NCI-H446 treated with DMSO at 0.1 percent for 48 hours (cell line): ENCODE data around the gene BRINP1.
A peak's percentile ranks its signal among the peaks of the same experiment; 100 is the strongest.

Experiments used
- DNase-seq: peaks from one replicate; lab custom pipeline; 2025; lab: John Stamatoyannopoulos, UW

BRINP1 gene

DNA sequence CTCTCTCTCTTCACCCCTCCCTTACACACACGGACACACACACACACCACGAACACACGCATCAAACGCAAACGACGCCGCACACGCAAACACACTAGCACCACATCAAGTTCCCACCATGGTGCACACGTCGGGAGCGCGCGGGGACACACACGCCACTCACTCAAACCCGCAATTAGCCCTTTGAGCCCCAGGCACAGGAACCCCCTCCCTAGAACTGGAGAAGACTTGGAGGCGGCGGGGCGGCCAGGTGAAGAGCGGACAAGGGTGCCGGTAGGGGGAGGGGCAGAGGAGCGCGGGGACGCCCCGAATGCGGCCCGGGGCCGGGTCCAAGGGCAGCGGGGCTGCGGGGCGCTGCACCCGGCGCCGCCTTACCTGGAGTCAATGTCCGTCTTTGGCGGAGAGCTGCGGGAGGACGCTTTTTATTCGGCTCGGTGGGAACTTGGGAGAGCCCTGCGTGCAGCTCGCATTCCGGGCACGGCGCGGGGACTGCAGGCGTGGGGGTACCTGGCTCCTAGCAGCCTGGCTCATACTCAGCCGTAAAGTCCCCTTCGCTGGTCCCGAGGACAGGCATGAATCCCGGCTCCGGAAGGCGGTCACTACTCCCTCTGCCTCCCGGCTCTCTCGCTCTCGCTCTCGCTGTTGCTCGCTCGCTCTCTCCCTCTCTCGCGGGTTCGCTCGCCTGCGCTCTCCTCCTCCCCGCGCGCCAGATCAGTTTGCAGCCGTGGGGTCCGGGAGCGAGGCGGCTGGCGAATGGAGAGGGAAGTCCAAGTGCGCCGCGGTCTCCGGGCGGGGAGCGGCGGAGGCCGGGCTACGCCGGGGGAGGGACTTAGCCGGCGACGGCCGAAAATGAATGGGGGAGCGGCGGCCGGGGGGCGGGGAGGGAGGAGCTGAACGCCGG lies at the start of gene BRINP1:
BRINP1 (minus strand) TSS at position 755 of the 901 bp plus-strand sequence. CDS start 56,080 bp downstream, outside the sequence.
- DNase-seq, result peak; percentile 32

- no peak for DNase-seq
These were observed 49.5 kb upstream of the BRINP1 start for GRCh38 chr9:119418721-119419120.

DNA sequence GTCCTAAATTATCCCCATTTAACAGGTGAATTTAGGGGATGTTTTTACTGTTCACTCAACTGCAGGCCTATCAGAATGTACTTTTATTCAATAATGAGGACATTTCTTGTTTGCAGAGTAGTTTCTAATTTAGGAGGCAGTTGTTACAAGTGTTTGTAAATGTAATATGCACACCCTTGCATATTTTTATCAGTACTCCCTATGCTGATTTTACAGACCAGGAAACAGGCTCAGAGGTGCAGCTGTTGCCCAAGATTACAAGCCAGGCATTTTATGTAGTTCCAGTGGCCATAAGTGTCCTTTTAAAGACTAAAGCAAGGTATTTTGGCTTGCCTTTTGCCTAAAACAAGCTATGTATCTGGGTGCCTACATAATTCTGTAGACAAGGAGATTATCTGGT lies 47.6 kb upstream of the BRINP1 start:
- no peak for DNase-seq

GRCh38 chr9:119412399-119412798 lies 43.2 kb upstream of the BRINP1 start:
- no peak for DNase-seq

GRCh38 chr9:119409552-119409951 lies 40.3 kb upstream of the BRINP1 start:
- DNase-seq, result no peak

GRCh38 chr9:119400606-119401005 lies 31.4 kb upstream of the BRINP1 start:
- DNase-seq, result no peak

DNA sequence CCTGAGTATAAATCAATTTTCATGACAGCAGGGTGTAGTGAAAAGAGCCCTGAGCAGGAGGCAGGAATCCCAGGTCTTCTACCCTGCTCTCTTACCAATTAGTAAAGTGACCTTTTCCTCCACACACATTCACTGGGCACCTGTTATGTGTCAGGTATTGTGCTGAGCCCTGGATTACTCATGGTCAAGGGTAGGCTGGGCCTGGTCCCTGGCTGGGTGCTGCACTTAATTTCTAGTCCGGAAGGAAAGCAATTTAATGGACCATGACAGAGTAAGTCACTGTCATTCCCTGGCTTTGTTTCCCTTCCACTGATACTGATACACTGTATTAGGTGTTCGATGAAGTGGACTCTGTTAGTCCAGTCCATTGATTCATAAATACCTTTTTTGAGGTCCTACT lies 29.1 kb upstream of the BRINP1 start:
- no peak for DNase-seq

GRCh38 chr9:119391878-119392277 lies 22.6 kb upstream of the BRINP1 start:
- DNase-seq, result no peak

DNA sequence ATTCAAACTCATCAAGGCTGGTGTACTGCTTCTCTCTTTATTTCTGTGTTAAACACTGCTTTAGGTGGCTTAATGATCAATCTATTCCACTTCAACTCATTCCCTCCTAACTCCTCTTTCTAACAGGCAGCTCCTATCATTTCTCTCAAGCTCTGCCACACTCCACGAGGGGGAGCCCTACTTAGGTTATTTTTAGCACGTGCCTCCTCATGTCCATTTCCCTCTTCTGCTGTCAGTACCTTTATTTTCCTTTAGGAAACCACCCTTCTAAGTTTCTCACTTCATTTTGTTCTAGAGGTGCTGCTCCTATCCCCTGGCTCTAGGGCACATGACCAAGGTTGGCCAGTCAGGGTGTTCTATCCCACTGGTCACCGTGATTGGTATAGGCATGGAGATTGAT lies 6.7 kb upstream of the BRINP1 start:
- no peak for DNase-seq

GRCh38 chr9:119372951-119373350 lies 3.7 kb upstream of the BRINP1 start:
- DNase-seq, result no peak

DNA sequence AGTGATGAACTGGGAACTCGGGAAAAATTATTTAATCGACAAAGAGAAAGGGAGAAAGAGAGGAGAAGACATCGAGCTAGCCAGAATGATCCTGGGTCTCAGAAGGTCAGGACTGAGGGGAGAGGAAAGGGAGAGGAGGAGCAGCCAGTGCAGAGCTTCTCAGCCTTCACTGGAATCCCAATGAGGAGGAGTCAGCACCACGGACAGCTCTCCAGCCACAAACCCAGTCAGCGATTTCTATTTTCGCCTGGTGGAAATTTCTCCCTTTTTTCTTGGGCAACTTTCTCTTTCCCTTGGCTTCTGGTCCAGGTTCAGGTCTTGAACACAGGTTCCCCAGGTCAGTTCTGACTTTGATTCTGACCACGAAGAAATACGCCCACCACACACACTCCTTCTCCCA lies 1.6 kb upstream of the BRINP1 start:
- no peak for DNase-seq

DNA sequence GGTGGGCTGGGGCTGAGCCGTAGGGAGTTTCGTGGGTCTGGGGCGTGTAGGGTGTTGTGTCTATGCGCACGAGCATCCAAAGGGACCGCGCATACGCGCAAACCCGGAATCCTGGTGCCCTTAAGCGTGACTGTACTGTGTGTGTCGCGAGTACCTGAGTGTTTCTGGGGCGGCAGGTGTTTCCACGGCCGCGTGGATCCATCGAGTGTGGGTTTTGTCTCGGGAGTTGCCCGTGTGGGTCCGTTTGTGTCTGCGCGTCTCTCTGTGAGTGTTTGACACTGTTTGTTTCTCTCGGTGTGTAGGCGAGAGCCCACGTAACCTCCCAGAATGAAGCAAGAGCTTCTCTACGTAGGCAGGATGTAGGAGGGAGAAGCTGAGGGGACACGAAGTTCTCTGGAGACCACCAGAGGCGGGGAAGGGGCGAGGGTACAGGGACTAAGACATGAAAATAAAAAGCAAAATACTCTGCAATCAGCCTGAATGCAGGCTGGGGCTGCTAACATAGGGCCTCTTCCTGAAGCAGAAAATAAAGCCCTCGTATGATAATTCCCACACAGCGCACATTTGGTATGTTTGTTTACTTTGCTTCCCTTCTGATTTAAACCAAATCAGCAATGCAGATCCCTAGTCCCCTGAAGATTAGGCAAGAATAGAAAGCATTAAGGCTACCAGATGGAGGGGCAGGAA lies 588 bp upstream of the BRINP1 start:
- no peak for DNase-seq

DNA sequence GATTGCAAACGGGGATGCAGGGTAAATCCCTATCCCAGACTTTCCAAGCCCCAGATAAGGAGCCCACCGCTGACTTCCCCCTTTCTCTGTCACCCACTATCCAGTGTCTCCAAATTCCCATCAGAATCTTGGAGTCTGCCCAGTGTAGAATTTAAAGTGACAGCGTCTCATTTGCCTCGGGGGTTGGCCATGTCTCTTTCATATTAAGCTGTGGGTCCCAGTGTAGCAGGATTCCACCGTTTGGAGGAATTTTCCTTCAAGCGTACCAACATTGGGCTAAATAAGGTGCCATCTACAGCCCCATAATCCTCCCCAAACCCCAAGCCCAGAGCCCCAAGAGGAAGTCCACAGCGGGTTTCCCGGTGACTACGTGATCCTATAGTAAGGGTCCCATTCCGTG lies 1.1 kb downstream of the BRINP1 start:
- no peak for DNase-seq

GRCh38 chr9:119367683-119368075 lies 1.6 kb downstream of the BRINP1 start:
- DNase-seq, result no peak

DNA sequence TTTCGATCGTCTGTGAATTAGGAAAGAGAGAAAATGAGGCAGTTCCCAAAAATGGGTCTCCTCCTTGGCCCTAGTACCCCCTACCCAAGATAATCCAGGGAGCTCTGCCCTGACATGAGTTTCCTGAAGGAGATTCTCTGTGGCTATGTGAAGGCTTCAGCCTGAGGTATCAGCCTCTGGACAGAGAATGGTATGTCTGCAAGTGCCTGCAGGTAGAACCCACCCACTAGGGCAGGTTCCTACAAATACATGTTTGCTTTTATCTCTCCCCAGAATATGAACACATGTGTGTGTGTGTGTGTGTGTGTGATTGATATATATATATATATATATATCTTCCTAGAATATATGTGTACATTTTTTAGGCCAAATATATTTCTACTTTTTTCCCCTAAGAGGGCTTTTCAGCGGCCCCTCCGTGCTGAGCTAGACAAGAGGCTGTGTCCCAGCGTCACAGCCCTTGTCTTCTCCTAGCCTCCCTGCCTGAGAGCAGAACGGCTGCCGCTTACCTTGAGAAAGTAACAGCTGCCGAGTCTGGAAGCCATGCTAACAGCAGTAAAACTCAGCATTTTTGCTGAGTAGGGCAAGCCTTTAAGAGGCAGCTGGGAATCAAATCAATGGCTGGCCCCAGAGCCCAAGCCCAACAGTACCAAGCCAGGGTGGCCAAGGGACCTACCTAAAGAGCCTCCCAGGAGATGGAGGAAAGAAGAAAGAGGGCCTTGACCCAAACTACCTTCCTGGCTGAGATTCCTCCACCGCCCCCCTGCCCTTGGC lies 2.1 kb downstream of the BRINP1 start:
- DNase-seq, result no peak

DNA sequence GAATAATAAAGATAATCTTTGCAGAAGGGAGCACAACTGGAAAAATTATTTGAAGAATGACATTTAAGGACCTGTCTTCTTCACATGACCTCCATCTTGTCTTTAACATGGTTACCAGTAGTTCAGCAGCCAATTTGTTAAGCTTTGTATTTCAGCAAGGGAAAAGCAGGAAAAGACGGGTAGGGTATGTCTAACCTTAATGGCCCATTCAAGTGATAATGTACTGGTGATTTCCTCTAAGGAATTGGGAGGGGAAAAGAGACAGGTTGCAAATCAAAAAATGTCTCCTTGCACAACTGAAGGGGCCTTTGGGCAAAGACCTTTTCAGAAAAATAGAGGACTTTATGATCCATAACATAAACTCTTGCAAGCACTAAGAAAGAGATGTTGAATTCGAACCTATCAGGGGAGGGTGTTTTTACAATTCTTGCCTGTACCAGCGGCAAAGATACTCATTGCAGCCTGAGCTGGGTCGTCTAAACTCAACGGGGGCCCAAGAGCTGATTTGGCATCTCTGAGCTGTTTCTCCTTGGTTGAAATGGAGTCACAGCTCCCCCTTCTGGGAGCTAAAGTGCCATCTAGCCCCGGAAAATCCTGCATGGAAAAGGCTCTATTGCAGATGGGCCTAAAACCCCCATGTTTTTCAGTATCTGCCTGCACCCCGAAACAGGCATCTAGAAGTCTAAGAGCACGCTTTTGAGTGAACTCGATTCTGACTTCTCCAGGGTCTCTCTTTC lies 3.8 kb downstream of the BRINP1 start:
- peak; percentile 27 for DNase-seq

DNA sequence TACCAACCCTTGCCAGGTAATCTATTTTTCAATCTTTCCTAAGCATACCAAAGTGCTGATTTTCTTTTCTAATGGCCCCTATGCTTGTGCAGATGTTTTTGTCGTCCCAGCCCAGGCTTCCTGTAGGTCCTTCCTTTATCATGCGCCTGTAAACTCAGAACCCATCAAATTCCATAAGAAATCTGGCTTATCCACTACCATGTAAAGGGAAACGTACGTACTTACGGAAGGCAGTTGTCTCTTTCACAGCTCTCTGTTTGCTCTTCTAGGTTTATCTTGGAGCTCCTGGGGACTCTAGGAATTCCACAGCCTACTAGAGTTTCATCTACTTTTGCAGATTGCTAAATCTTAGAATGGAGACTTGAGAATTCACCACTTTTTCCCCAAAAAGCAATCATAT lies 9.0 kb downstream of the BRINP1 start:
- no peak for DNase-seq

DNA sequence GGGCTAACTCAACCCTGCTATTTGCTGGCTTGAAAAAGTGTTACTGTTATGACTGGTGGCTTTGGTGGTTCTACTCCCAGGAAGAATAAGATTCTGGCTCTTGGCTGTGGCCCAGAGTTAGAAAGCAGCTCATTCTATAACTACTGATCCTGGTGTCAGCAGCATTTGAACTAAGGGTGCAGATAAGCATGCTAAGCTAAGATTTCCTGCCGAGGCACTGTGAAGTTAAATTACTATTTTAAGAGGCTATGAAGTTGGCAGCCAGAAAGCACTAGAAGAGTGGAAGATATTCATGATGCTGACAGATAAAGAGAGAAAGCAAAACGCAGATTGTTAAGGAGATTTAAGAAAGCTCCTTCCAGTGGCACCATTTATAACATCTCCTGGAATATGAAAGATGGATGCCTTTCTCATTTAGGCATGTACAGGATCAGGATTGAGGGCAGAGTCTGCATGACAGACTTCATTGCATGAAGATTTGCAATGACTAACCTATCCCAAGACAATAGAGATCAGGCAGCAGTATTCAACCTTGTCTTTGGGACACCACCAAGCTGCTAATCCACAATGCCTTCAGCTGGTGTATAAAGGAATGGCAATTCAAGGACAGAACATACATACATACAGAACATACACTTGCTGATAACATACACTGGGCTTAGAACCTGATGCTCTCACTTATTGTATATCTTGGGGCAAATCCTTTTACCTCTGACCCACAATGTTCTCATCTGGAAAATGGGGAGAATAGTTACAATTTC lies 11.7 kb downstream of the BRINP1 start:
- no peak for DNase-seq

DNA sequence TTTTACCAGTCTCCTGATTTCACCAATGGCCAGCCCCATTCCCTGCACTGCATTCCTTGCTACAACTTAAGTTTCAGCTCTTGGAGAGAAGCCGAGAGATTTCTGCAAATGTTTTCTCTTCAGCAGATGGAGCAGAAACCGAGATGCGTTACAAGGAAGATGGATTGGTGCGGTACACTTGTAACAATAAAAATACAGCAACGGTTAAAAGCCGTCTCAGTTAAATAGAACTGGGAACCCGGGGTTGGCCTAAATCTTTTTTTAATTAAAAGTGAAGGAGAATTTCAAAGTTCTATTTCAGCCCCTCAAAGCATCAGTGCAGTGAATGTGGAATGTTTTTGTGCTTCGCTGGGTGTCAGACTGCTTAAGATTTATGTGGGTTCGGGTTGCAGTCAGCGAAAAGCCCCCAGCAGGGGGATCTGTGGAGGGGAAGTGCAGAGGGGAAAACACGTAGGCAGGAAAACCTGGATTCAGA lies 19.8 kb downstream of the BRINP1 start:
- DNase-seq, result no peak

DNA sequence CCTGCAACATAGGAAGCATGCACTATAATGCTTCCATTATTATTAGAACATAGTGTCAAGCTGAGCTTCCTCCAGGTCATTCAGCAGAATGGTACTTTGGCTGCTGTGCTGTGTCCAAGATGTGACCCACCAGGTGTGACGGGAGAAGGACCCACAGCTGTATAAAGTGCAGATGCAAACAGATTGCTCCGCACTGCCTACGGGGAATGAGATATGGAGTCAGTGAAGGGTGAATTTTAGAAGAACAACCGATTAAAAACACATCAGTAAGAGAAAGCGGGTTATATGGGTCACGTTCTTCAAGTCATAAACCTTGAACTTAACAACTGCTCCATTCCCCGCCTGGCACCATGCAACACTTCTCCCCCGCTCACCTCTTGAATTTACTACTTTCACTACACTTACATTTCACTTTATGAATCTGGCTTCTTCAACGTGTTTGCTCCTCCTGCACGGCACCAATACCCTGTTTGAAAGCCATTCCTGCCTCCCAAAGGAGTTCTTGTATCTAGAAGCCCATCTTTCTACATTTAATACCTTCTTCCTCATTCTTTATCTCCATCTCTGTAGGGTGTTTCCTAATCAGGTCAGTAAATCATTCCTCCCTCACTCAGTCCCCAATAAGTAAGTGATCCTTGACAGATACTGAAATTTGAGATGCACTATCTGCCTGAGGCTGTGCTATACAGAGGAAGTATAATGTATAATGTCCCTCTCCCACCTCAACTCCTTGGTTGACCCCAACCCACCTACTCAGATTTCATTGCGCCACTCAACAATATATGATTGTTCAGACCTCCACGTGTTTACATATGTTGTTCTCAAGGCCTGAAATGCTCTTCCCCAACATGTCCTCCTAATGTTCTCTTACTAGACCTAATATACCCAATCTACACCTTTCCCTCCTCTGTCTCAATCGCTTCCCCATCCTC lies 25.9 kb downstream of the BRINP1 start:
- no peak for DNase-seq
